Lung (tissue), 12 donors: ENCODE data around the gene EPHB1. TPM values are rescaled to one million over a fixed set of nuclear protein-coding genes. Genes with fewer than 3 reads are reported as not detected.

Experiments
- ATAC-seq: fragments of 200-7000 bp; cut with Tn5 transposase; one replicate; pipeline ENCODE4 v1.9.1; 2020; ENCODE audit warnings: moderate number of reproducible peaks; ENCODE audit not compliant: insufficient read depth, low FRiP score
- DNase-seq, 3 donors: peaks; one replicate each; pipeline ENCODE4 v3.0.0-alpha.2; 2013 to 2017
- H3K27ac ChIP-seq, 2 donors: one replicate each; pipeline ENCODE4 v1.5.1; 2013; ENCODE audit warnings: mild to moderate bottlenecking in 2 of 2, moderate library complexity in 2 of 2, control low read depth in 1 of 2, inconsistent platforms in 1 of 2, low read depth in 1 of 2, low read length in 1 of 2
- H3K27me3 ChIP-seq, 3 donors: one replicate each; pipeline ENCODE4 v1.5.1; 2013; ENCODE audit warnings: low read length in 2 of 3; ENCODE audit not compliant: control insufficient read depth in 3 of 3, insufficient read depth in 3 of 3
- H3K36me3 ChIP-seq, 4 donors: one replicate each; pipeline ENCODE4 v1.5.1; 2013; ENCODE audit warnings: low read length in 4 of 4, mild to moderate bottlenecking in 1 of 4, moderate library complexity in 1 of 4; ENCODE audit not compliant: control insufficient read depth in 4 of 4, insufficient read depth in 4 of 4
- H3K4me1 ChIP-seq, 5 donors: one replicate each; pipeline ENCODE4 v1.5.1; 2013; ENCODE audit warnings: low read length in 5 of 5, mild to moderate bottlenecking in 2 of 5, moderate library complexity in 1 of 5; ENCODE audit not compliant: control insufficient read depth in 5 of 5, insufficient read depth in 5 of 5
- H3K4me3 ChIP-seq: one replicate; pipeline ENCODE4 v1.5.1; 2013; ENCODE audit warnings: mild to moderate bottlenecking, control low read depth, moderate library complexity
- H3K9ac ChIP-seq, 2 donors: one replicate each; pipeline ENCODE4 v1.5.1; 2013; ENCODE audit warnings: low read length in 2 of 2, control low read depth in 1 of 2; ENCODE audit not compliant: insufficient read depth in 1 of 2
- H3K9me3 ChIP-seq, 4 donors: one replicate each; pipeline ENCODE4 v1.5.1; 2013; ENCODE audit warnings: low read length in 3 of 4, mild to moderate bottlenecking in 1 of 4, moderate library complexity in 1 of 4; ENCODE audit not compliant: control insufficient read depth in 4 of 4, insufficient read depth in 3 of 4
- CTCF ChIP-seq: IDR thresholded peaks from 2 replicates; pipeline ENCODE4 v1.5.1; 2012; ENCODE audit warnings: mild to moderate bottlenecking; ENCODE audit errors: control extremely low read depth, extremely low read depth
- WGBS, 2 donors: extraction: QIAGEN DNeasy Blood & Tissue Kit; methylation state at CpG; one replicate each; pipeline ENCODE4 v1.1.7; 2013; 5-methylcytosine and 5-hydroxymethylcytosine counted together
- polyA plus RNA-seq, 2 donors: library from polyadenylated mRNA; stranded (reverse); fragments of 200-250 nt; gene quantifications; one replicate each; pipeline ENCODE4 v1.2.1, GENCODE V29; 2013
- total RNA-seq, 2 donors: library from RNA; depleted of rRNA in 1 of 2; stranded (reverse); fragments of >200 nt in 1 of 2; gene quantifications; one replicate each; pipeline ENCODE4 v1.2.1, GENCODE V29; 2014 to 2021
- donor health status: control.
- donor health status: control.
- donor health status: Bipolar disorder and iron deficiency.
- donor health status: healthy.
- donor health status: DM: yes; HTN: yes; CAD: no.

Gene EPHB1
- total and polyA plus RNA-seq, 4 donors, result 0.30 to 6.3 (median 2.1) TPM

GRCh38 chr3:135217730-135218129 is 422.7 kb downstream of the EPHB1 start:
- ATAC-seq, result no peak

GRCh38 chr3:135218304-135218703 is 423.2 kb downstream of the EPHB1 start:
- Histone ChIP-seq H3K9ac (no peak overlapping the region), H3K4me1 (no peaks in the 10 kb centered on the region), H3K27ac (no peak overlapping the region), H3K9me3 (peaks cover 0 to 8% (median 0%) of the 10 kb centered on the region in 4 donors), H3K36me3 (no peaks in the 10 kb centered on the region), H3K4me3 (no peak overlapping the region), H3K27me3 (no peaks in the 10 kb centered on the region)
- ATAC-seq (no peak), DNase-seq (no peak)
- TF ChIP-seq CTCF, result no peak

More at GRCh38 chr3:135217730-135218129, 422.7 kb downstream of the EPHB1 start:
- H3K4me1 ChIP-seq, result no peaks in the 10 kb centered on the region
- no peaks in the 10 kb centered on the region for H3K27me3 ChIP-seq
- H3K4me3 ChIP-seq, result no peak overlapping the region
- no peak overlapping the region for H3K27ac ChIP-seq
- peaks cover 0 to 8% (median 0%) of the 10 kb centered on the region in 4 donors for H3K9me3 ChIP-seq
- no peak for TF ChIP-seq CTCF
- 70 to 83% methylated on average over 3 of the region's 3 CpGs for WGBS, 2 donors
- no peak overlapping the region for H3K9ac ChIP-seq
- DNase-seq, result no peak
- no peaks in the 10 kb centered on the region for H3K36me3 ChIP-seq

DNA sequence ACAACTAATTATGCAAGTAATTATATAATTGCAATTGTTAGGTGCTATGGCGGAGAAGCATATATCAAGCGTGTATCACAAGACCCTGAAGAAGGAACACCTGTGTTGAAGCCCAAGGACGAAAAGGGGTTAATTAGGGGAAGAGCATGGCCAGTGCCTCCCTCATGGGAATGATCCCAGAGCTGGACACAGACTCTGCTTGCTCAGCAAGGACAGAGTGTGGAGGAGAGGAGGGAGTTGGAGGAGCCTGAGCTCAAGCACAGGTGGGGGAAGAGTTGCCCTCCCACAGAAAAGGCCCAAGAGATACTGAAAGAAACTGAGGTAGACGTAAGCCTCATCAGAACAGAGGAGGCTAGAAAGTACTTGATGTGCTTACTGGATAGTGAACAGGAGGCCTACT is 423.7 kb downstream of the EPHB1 start:
- H3K9me3 ChIP-seq, result peaks cover 0 to 8% (median 0%) of the 10 kb centered on the region in 4 donors
- no peaks in the 10 kb centered on the region for H3K27me3 ChIP-seq
- no peak overlapping the region for H3K9ac ChIP-seq
- H3K36me3 ChIP-seq, result no peaks in the 10 kb centered on the region
- no peak overlapping the region for H3K4me3 ChIP-seq
- H3K4me1 ChIP-seq, result no peaks in the 10 kb centered on the region
- TF ChIP-seq CTCF, result no peak
- no peak overlapping the region for H3K27ac ChIP-seq
- ATAC-seq (no peak), DNase-seq (no peak)
- 92 to 94% methylated on average over 4 of the region's 4 CpGs for WGBS, 2 donors

DNA sequence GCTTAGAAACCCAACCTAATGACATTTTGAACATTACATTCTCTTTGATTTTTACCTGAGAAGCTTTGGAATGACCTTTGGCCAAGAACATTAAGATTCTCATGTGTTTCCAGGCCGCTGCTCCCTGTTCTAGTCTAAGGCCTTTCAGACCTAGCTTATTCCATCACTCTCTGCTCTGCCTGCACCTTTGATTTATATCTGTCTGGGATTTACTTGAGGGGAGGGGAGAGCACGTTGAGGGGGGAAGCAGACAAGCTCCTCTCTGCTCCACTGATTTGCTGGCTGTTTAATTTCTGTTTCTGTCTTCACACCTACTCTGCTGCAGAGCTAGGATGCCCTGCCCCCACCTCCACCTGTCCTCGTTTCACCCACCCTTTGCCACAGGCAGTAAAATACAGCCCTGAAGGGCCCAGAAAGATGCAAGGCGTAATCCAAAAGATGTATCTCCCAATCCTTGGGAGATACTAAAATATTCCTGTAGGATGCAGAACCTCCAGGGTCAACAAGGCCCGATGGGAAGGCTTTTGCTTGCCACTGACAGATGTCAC is 429.8 kb downstream of the EPHB1 start:
- H3K4me1 ChIP-seq, result peaks cover 0 to 6% (median 0%) of the 10 kb centered on the region in 5 donors
- DNase-seq (no peak), ATAC-seq (no peak)
- TF ChIP-seq CTCF, result no peak
- H3K36me3 ChIP-seq, result no peaks in the 10 kb centered on the region
- peaks cover 0 to 2% (median 0%) of the 10 kb centered on the region in 3 donors for H3K27me3 ChIP-seq
- no peak overlapping the region for H3K9ac ChIP-seq
- H3K27ac ChIP-seq, result no peak overlapping the region
- no peak overlapping the region for H3K4me3 ChIP-seq
- 62 to 87% methylated on average over 5 of the region's 5 CpGs for WGBS, 2 donors
- H3K9me3 ChIP-seq, result no peaks in the 10 kb centered on the region
